Progenitor cell of endocrine pancreas (in vitro differentiated cells): Measurements from ENCODE around the gene CACNA2D4. TPM values are rescaled to one million over a fixed set of nuclear protein-coding genes. Genes with fewer than 3 reads are reported as not detected.

Experiments
- DNase-seq: peaks from one replicate; pipeline ENCODE4 v3.0.0; 2021; ENCODE audit warnings: low spot score; ENCODE audit not compliant: unreplicated experiment
- H3K27ac Mint-ChIP-seq: 2 replicates; pipeline ENCODE4 v1.8.0; 2021; ENCODE audit warnings: mild to moderate bottlenecking, moderate library complexity, mixed read lengths
- H3K27me3 Mint-ChIP-seq: 2 replicates; pipeline ENCODE4 v1.8.0; 2021; ENCODE audit warnings: mixed read lengths
- H3K36me3 Mint-ChIP-seq: 2 replicates; pipeline ENCODE4 v1.8.0; 2022; ENCODE audit warnings: mixed read lengths; ENCODE audit not compliant: insufficient read depth
- H3K4me1 Mint-ChIP-seq: 2 replicates; pipeline ENCODE4 v1.8.0; 2021; ENCODE audit warnings: low read depth, mixed read lengths
- H3K4me3 Mint-ChIP-seq: 2 replicates; pipeline ENCODE4 v1.8.0; 2021; ENCODE audit warnings: low read depth, mild to moderate bottlenecking, moderate library complexity, mixed read lengths
- H3K9me3 Mint-ChIP-seq: 2 replicates; pipeline ENCODE4 v1.8.0; 2021; ENCODE audit warnings: low read depth, mixed read lengths
- total RNA-seq: library from RNA; stranded (reverse); gene quantifications from 2 replicates; pipeline ENCODE4 v1.2.1, GENCODE V29; 2021
- TF ChIP-seq, protein P1 (sequence below): fragments of 200-600 bp; sonication (generic); IDR thresholded peaks from one replicate; pipeline ENCODE4 v1.5.0; 2021; ENCODE audit warnings: antibody characterized with exemption, mild to moderate bottlenecking; ENCODE audit not compliant: unreplicated experiment

Gene CACNA2D4
- total RNA-seq, 1 donor from 2014 or later, result 0.34 TPM

DNA sequence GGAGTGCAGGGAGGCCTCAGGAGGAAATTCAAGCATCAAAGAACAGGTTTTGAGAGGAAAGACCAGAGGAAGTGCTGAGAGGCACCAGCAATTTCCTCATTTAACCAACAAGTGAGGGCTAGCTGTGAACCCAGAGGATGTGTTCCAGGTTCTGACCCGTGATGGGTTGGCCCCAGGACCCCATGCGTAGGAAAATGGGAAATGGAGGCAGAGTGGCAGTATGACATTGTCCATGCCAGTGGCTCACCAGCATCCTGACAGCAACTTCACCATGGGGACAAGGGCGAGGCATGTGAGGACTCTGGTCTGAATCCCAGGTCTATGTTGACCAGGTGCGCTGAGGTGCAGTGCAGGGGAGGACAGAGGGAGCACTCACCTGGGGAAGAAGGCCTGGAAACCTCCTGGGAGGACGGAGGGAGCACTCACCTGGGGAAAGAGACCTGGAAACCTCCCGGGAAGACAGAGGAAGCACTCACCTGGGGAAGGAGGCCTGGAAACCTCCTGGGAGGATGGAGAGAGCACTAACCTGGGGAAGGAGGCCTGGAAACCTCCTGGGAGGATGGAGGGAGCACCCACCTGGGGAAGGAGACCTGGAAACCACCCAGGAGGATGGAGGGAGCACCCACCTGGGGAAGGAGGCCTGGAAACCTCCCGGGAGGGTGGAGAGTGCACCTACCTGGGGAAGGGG is 6.7 kb upstream of the CACNA2D4 start:
- no peak overlapping the region for H3K4me3 Mint-ChIP-seq
- H3K9me3 Mint-ChIP-seq, result no peaks in the 10 kb centered on the region
- H3K27ac Mint-ChIP-seq, result no peak overlapping the region
- peaks cover 8% of the 10 kb centered on the region for H3K27me3 Mint-ChIP-seq
- no peaks in the 10 kb centered on the region for H3K36me3 Mint-ChIP-seq
- DNase-seq, result peak; percentile 9
- TF ChIP-seq, protein P1, sequence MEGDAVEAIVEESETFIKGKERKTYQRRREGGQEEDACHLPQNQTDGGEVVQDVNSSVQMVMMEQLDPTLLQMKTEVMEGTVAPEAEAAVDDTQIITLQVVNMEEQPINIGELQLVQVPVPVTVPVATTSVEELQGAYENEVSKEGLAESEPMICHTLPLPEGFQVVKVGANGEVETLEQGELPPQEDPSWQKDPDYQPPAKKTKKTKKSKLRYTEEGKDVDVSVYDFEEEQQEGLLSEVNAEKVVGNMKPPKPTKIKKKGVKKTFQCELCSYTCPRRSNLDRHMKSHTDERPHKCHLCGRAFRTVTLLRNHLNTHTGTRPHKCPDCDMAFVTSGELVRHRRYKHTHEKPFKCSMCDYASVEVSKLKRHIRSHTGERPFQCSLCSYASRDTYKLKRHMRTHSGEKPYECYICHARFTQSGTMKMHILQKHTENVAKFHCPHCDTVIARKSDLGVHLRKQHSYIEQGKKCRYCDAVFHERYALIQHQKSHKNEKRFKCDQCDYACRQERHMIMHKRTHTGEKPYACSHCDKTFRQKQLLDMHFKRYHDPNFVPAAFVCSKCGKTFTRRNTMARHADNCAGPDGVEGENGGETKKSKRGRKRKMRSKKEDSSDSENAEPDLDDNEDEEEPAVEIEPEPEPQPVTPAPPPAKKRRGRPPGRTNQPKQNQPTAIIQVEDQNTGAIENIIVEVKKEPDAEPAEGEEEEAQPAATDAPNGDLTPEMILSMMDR, result no peak
- H3K4me1 Mint-ChIP-seq, result no peaks in the 10 kb centered on the region

DNA sequence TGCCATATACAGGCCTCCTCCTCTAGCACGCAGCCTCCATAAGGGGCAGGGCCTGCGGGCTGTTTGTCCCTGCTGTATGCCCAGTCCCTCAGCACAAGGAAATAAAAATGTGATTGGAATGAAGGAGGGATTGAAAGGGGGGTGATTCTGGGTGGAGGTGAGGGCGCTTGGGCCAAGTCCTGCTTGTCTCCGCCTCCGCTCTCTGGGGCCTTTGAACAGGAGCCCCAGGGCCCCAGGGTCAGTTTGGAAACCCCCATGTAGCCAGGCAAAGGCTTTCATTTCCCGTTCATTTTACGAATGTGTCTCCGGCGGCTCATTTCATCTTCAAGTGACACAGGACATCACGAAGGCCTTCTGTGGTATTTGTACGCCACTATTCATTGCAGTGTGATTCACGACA is 4.5 kb upstream of the CACNA2D4 start:
- H3K27me3 Mint-ChIP-seq, result peaks cover 6% of the 10 kb centered on the region
- no peak overlapping the region for H3K27ac Mint-ChIP-seq
- no peaks in the 10 kb centered on the region for H3K4me1 Mint-ChIP-seq
- H3K36me3 Mint-ChIP-seq, result no peaks in the 10 kb centered on the region
- DNase-seq, result no peak
- no peaks in the 10 kb centered on the region for H3K9me3 Mint-ChIP-seq
- TF ChIP-seq, protein P1, result no peak
- H3K4me3 Mint-ChIP-seq, result no peak overlapping the region

DNA sequence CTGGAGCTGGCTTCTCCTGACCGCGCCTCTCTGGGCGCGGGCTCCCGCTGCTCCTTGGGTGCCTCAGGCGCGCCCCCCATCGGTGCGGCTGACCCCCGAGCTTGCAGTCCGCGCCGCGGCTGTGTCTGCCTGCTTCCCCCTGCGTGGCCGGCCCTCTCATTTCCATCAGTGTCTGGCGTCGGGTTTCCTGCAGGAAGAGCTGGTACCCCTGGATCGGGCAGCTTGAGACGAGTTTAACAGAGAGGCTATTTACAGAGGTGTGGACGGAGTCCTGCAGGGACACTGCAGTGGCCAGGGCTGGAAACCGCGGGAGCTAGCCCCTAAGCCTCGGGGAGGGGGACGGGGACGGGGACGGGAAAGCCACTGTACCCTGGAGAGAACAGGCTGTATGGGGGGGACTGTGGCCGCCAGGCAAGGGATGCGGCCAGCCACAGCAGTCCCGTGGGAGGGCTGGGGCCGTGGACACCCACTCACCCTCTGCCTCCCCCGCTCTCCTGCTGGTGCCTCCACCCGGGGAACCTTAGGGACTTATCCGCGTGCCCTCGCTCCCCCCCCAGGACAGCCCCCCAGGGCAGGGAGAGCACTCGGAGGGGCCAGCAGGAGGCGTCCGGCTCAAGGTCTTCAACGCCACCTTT is 3.7 kb upstream of the CACNA2D4 start:
- Mint-ChIP-seq H3K36me3 (no peaks in the 10 kb centered on the region), H3K4me1 (no peaks in the 10 kb centered on the region), H3K27ac (no peak overlapping the region), H3K27me3 (peaks cover 6% of the 10 kb centered on the region), H3K9me3 (no peaks in the 10 kb centered on the region), H3K4me3 (no peak overlapping the region)
- DNase-seq, result no peak
- TF ChIP-seq, protein P1, result no peak

DNA sequence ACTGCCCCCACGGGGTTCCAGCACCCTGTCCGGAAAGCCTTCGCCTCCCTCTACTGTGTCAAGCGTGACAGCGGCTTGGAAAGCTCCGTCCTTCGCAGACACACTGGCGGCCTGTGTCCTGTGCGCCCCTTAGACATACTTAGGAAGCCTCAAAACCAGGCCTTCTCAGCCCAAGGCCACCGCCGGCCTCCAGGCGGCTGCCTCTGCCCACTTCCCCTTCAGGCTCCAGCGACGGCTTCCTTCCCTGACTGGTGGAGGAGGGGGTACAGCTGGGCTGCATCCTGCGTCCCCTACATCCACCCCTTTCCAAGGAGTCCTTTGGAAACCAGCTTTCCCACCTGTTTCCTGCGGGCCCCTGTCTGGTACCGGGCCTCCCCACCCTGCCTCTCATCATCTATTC is 2.5 kb upstream of the CACNA2D4 start:
- no peaks in the 10 kb centered on the region for H3K4me1 Mint-ChIP-seq
- H3K27me3 Mint-ChIP-seq, result peaks cover 12% of the 10 kb centered on the region
- H3K36me3 Mint-ChIP-seq, result no peaks in the 10 kb centered on the region
- no peak for DNase-seq
- H3K4me3 Mint-ChIP-seq, result no peak overlapping the region
- H3K27ac Mint-ChIP-seq, result no peak overlapping the region
- no peaks in the 10 kb centered on the region for H3K9me3 Mint-ChIP-seq
- TF ChIP-seq, protein P1, result no peak

DNA sequence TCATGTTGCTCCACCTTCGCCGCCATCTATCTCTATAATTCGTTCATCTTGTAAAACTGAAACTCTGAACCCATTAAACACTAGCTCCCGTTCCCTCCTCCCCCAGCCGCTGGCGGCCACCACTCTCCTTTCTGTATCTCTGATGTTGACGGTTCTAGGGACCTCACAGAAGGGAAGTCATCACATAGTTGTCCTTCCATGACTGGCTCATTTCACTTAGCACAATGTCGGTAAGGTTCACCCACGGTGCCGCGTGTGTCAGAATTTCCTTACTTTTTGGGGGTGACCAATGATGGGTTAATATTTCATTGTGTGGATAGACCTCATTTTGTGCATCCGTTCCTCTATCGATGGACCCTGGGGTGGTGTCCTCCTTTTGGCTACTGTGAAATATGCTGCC is 2.0 kb upstream of the CACNA2D4 start:
- Mint-ChIP-seq H3K4me3 (no peak overlapping the region), H3K9me3 (no peaks in the 10 kb centered on the region), H3K27ac (no peak overlapping the region), H3K27me3 (peaks cover 15% of the 10 kb centered on the region), H3K36me3 (no peaks in the 10 kb centered on the region), H3K4me1 (no peaks in the 10 kb centered on the region)
- TF ChIP-seq, protein P1, result no peak
- DNase-seq, result no peak
